HEK293 (cell line): Measurements from ENCODE around the gene TMOD4.
A peak's percentile ranks its signal among the peaks of the same experiment; 100 is the strongest.

ENCODE experiments used
- CTCF ChIA-PET: fragments of 350-600 bp; formaldehyde crosslinking; extraction: SDS; loops from one replicate; lab custom pipeline; 2021; ENCODE audit warnings: antibody characterized with exemption; lab: Yijun Ruan, JAX
- POLR2A ChIA-PET: fragments of 300-600 bp; formaldehyde crosslinking; extraction: SDS; loops from one replicate; lab custom pipeline; 2020; ENCODE audit warnings: antibody characterized with exemption, inconsistent platforms; lab: Yijun Ruan, JAX
- H3K27ac ChIP-seq: fragments of 200-500 bp; sonication (Bioruptor generic); 2 replicates; pipeline ENCODE4 v1.5.1; 2014; ENCODE audit warnings: low read depth, low read length, control low read depth, inconsistent platforms; ENCODE audit errors: extremely low read depth
- H3K36me3 ChIP-seq, 2 experiments: fragments of 200-500 bp in 1 of 2; sonication (Bioruptor generic) in 1 of 2; 1 replicate in 1 of 2; 2 replicates in 1 of 2; pipeline ENCODE4 v1.5.1; 2014 to 2017; ENCODE audit warnings: inconsistent platforms in 2 of 2, low read length in 2 of 2; ENCODE audit not compliant: control insufficient read depth in 2 of 2, insufficient read depth in 1 of 2
- H3K4me1 ChIP-seq: fragments of 200-500 bp; sonication (Bioruptor generic); 2 replicates; pipeline ENCODE4 v1.5.1; 2014; ENCODE audit warnings: mild to moderate bottlenecking, low read length, inconsistent platforms; ENCODE audit not compliant: control insufficient read depth, insufficient read depth
- H3K4me3 ChIP-seq: 2 replicates; pipeline ENCODE4 v1.5.1; 2011; ENCODE audit warnings: low read depth, mild to moderate bottlenecking, control low read depth, low read length, moderate library complexity
- H3K9me3 ChIP-seq: fragments of 200-500 bp; sonication (Bioruptor generic); 2 replicates; pipeline ENCODE4 v1.5.1; 2014; ENCODE audit warnings: low read depth, low read length, inconsistent platforms; ENCODE audit not compliant: control insufficient read depth, insufficient read depth
- BCL11B ChIP-seq: fragments of 450-650 bp; formaldehyde crosslinking; IDR thresholded peaks from 2 replicates; pipeline ENCODE4 v1.5.1; 2016; ENCODE audit warnings: low read depth, missing biosample characterization, missing genetic modification characterization
- EGR2 ChIP-seq: fragments of 450-650 bp; formaldehyde crosslinking; IDR thresholded peaks from 2 replicates; pipeline ENCODE4 v1.5.1; 2016; ENCODE audit warnings: low read depth, missing biosample characterization, missing genetic modification characterization
- GLIS1 ChIP-seq: fragments of 450-650 bp; formaldehyde crosslinking; IDR thresholded peaks from 2 replicates; pipeline ENCODE4 v1.5.1; 2016; ENCODE audit warnings: missing biosample characterization, missing genetic modification characterization
- KLF1 ChIP-seq: fragments of 450-650 bp; formaldehyde crosslinking; IDR thresholded peaks from 2 replicates; pipeline ENCODE4 v1.5.1; 2016; ENCODE audit warnings: missing biosample characterization, missing genetic modification characterization
- MZF1 ChIP-seq: fragments of 450-650 bp; formaldehyde crosslinking; IDR thresholded peaks from 2 replicates; pipeline ENCODE4 v1.5.1; 2017; ENCODE audit warnings: missing biosample characterization, missing genetic modification characterization, borderline replicate concordance
- SCRT2 ChIP-seq: fragments of 450-650 bp; formaldehyde crosslinking; IDR thresholded peaks from 2 replicates; pipeline ENCODE4 v1.5.1; 2016; ENCODE audit warnings: missing biosample characterization, missing genetic modification characterization
- TSHZ1 ChIP-seq: fragments of 450-650 bp; formaldehyde crosslinking; IDR thresholded peaks from 2 replicates; pipeline ENCODE4 v1.5.1; 2016; ENCODE audit warnings: missing biosample characterization, missing genetic modification characterization, borderline replicate concordance
- ZBTB17 ChIP-seq: fragments of 450-650 bp; formaldehyde crosslinking; IDR thresholded peaks from 2 replicates; pipeline ENCODE4 v1.5.1; 2016; ENCODE audit warnings: missing biosample characterization, missing genetic modification characterization
- ZEB2 ChIP-seq: fragments of 450-650 bp; formaldehyde crosslinking; IDR thresholded peaks from 2 replicates; pipeline ENCODE4 v1.5.1; 2016; ENCODE audit warnings: missing biosample characterization, missing genetic modification characterization
- ZNF19 ChIP-seq: fragments of 450-650 bp; formaldehyde crosslinking; IDR thresholded peaks from 2 replicates; pipeline ENCODE4; 2016; ENCODE audit warnings: missing biosample characterization, missing genetic modification characterization, low read depth
- ZNF391 ChIP-seq: fragments of 450-650 bp; formaldehyde crosslinking; IDR thresholded peaks from 2 replicates; pipeline ENCODE4 v1.5.1; 2016; ENCODE audit warnings: low read depth, missing biosample characterization, missing genetic modification characterization, borderline replicate concordance
- ZNF518A ChIP-seq: fragments of 450-650 bp; formaldehyde crosslinking; conservative IDR thresholded peaks from 2 replicates; pipeline ENCODE4 v1.5.1; 2016; ENCODE audit warnings: low read depth, missing biosample characterization, missing genetic modification characterization
- ZNF600 ChIP-seq: fragments of 450-650 bp; formaldehyde crosslinking; IDR thresholded peaks from 2 replicates; pipeline ENCODE4 v1.5.1; 2016; ENCODE audit warnings: missing biosample characterization, missing genetic modification characterization
- ZSCAN16 ChIP-seq: fragments of 450-650 bp; formaldehyde crosslinking; IDR thresholded peaks from 2 replicates; pipeline ENCODE4 v1.5.1; 2016; ENCODE audit warnings: missing biosample characterization, missing genetic modification characterization
- ZSCAN30 ChIP-seq: fragments of 450-650 bp; IDR thresholded peaks from 2 replicates; pipeline ENCODE4 v1.5.1; 2018; ENCODE audit warnings: missing biosample characterization, mild to moderate bottlenecking, missing genetic modification characterization, moderate library complexity
- ZSCAN4 ChIP-seq: fragments of 450-650 bp; formaldehyde crosslinking; IDR thresholded peaks from 2 replicates; pipeline ENCODE4 v1.5.1; 2017; ENCODE audit warnings: missing biosample characterization, missing genetic modification characterization
- TF ChIP-seq, protein P1 (sequence below): fragments of 450-650 bp; formaldehyde crosslinking; IDR thresholded peaks from 2 replicates; pipeline ENCODE4 v1.5.1; 2016; ENCODE audit warnings: missing biosample characterization, missing genetic modification characterization, low read depth

The TMOD4 gene

DNA sequence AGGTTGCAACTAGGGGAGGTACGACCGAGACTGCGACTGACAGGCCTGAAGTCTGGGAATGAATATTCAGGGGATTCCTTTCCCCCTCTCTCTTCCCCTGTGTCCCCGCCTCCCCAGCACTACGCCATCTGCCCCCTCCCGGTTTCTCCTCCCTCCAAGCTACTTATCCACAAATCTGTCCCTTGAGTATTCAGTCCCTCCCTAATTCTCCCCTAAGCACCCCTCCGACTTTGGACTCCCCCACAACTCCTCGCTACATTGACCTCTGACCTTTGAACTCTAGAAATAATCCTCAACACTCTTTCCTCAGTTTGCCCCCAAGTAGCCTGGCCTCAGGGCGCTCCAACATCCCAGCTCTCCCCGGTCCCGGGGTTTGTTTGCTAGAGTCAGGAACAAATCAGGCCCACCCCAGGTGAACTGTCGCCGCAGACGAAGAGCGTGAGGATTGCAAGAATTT lies 10.5 kb downstream of the TMOD4 start (continued):
- TF ChIP-seq BCL11B (tag by site-specific recombination) = peak; percentile 97
- TF ChIP-seq, protein P1, sequence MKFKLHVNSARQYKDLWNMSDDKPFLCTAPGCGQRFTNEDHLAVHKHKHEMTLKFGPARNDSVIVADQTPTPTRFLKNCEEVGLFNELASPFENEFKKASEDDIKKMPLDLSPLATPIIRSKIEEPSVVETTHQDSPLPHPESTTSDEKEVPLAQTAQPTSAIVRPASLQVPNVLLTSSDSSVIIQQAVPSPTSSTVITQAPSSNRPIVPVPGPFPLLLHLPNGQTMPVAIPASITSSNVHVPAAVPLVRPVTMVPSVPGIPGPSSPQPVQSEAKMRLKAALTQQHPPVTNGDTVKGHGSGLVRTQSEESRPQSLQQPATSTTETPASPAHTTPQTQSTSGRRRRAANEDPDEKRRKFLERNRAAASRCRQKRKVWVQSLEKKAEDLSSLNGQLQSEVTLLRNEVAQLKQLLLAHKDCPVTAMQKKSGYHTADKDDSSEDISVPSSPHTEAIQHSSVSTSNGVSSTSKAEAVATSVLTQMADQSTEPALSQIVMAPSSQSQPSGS (tag by site-specific recombination) = no peak
- no peak for TF ChIP-seq ZSCAN16 (tag by site-specific recombination)
- no peak for TF ChIP-seq ZBTB17 (tag by site-specific recombination)
- TF ChIP-seq ZNF518A (tag by site-specific recombination) = no peak; the same call in 1 of the 2 replicates
- peak; percentile 68 for TF ChIP-seq KLF1 (tag by site-specific recombination)
- no peak for TF ChIP-seq ZNF391 (tag by site-specific recombination)
- TF ChIP-seq ZEB2 (tag by site-specific recombination) = peak; percentile 39; the same call in 1 of the 2 replicates
- peak; percentile 69; the same call in 1 of the 2 replicates for TF ChIP-seq MZF1 (tag by site-specific recombination)
- no peak for TF ChIP-seq ZSCAN30 (tag by site-specific recombination)
- no peak for TF ChIP-seq ZNF19 (tag by site-specific recombination)
- TF ChIP-seq TSHZ1 = no peak
- 0 out of 2 replicates have a peak, but pooled peaks have one; percentile 16 for TF ChIP-seq ZSCAN4 (tag by site-specific recombination)

GRCh38 chr1:151164732-151165280 lies 11.0 kb downstream of the TMOD4 start:
- Histone ChIP-seq H3K36me3 (peaks cover 21 to 53% of the 10 kb centered on the region in 2 experiments), H3K9me3 (no peaks in the 10 kb centered on the region), H3K27ac (peak overlapping the region; percentile 63), H3K4me3 (peak overlapping the region; percentile 82), H3K4me1 (peaks cover 6% of the 10 kb centered on the region; the same call in 1 of the 2 replicates)
- ChIA-PET POLR2A (interaction anchor here (0.8 to 3.3 kb wide), 9 partner anchors 8 to 158 kb away, joined by 3 to 23 read pairs (median 4); partner anchors contain the start of genes MINDY1, TMOD4, TNFAIP8L2 and VPS72), CTCF (interaction anchor here (0.6 to 1.8 kb wide), 3 partner anchors 9 to 140 kb away, joined by 3 to 9 read pairs (median 4); partner anchors contain the start of gene TNFAIP8L2)
- TF ChIP-seq ZNF600 (peak; percentile 12; the same call in 1 of the 2 replicates), GLIS1 (tag by site-specific recombination) (peak; percentile 57), SCRT2 (tag by site-specific recombination) (0 out of 2 replicates have a peak, but pooled peaks have one; percentile 16), EGR2 (tag by site-specific recombination) (no peak)
